Liver (tissue), 3 donors: ENCODE measurements around the gene ARID4B.

Source experiments
- ATF3 ChIP-seq: IDR thresholded peaks from 2 replicates; pipeline ENCODE4 v1.6.1; 2016; ENCODE audit warnings: antibody characterized with exemption
- CTCF ChIP-seq: fragments of 150-350 bp; IDR thresholded peaks from 2 replicates; pipeline ENCODE4 v1.5.1; 2017; ENCODE audit warnings: improper control_type of control experiment, low read depth, low read length; ENCODE audit not compliant: missing input control
- EGR1 ChIP-seq, 2 donors: IDR thresholded peaks; 2 replicates each; pipeline ENCODE4 v1.6.1; 2016 to 2018; ENCODE audit warnings: antibody characterized with exemption in 2 of 2, low read depth in 2 of 2
- FOXA1 ChIP-seq: IDR thresholded peaks from 2 replicates; pipeline ENCODE4 v1.6.1; 2016; ENCODE audit warnings: antibody characterized with exemption
- GABPA ChIP-seq, 2 donors: IDR thresholded peaks in 1 of 2; conservative IDR thresholded peaks in 1 of 2; 2 replicates each; pipeline ENCODE4 v1.6.1; 2016; ENCODE audit warnings: antibody characterized with exemption in 2 of 2, mild to moderate bottlenecking in 1 of 2, moderate library complexity in 1 of 2
- JUND ChIP-seq, 2 donors: IDR thresholded peaks; 2 replicates each; pipeline ENCODE4 v1.6.1; 2016; ENCODE audit warnings: antibody characterized with exemption in 2 of 2
- MAX ChIP-seq: IDR thresholded peaks from 2 replicates; pipeline ENCODE4 v1.6.1; 2016; ENCODE audit warnings: antibody characterized with exemption
- RAD21 ChIP-seq, 2 donors: IDR thresholded peaks; 2 replicates each; pipeline ENCODE4 v1.6.1; 2016; ENCODE audit warnings: antibody characterized with exemption in 2 of 2, mild to moderate bottlenecking in 2 of 2
- RXRA ChIP-seq, 2 donors: IDR thresholded peaks; 2 replicates each; pipeline ENCODE4 v1.6.1; 2017 to 2018; ENCODE audit warnings: antibody characterized with exemption in 2 of 2, mild to moderate bottlenecking in 1 of 2
- SP1 ChIP-seq: IDR thresholded peaks from 2 replicates; pipeline ENCODE4 v1.6.1; 2018; ENCODE audit warnings: antibody characterized with exemption, mild to moderate bottlenecking
- TAF1 ChIP-seq: conservative IDR thresholded peaks from 2 replicates; pipeline ENCODE4 v1.6.1; 2016; ENCODE audit warnings: antibody characterized with exemption, mild to moderate bottlenecking
- YY1 ChIP-seq: IDR thresholded peaks from 2 replicates; pipeline ENCODE4 v1.6.1; 2016; ENCODE audit warnings: antibody characterized with exemption, mild to moderate bottlenecking
- TF ChIP-seq, protein P1 (sequence below): IDR thresholded peaks from 2 replicates; pipeline ENCODE4 v1.6.1; 2016; ENCODE audit warnings: antibody characterized with exemption
- TF ChIP-seq, protein P2 (sequence below): IDR thresholded peaks from 2 replicates; pipeline ENCODE4 v1.6.1; 2016; ENCODE audit warnings: antibody characterized with exemption, mild to moderate bottlenecking
- donor health status: healthy.
- donor health status: healthy.

- TF ChIP-seq GABPA (IDR thresholded peaks at IDR 0.05 in 1 of 2, conservative IDR thresholded peaks at IDR 0.05 in 1 of 2) (no peak), CTCF (no peak), ATF3 (no peak), SP1 (no peak), MAX (no peak), JUND (IDR thresholded peaks at IDR 0.05) (no peak), FOXA1 (no peak), TAF1 (no peak), YY1 (no peak), RAD21 (IDR thresholded peaks at IDR 0.05) (no peak), EGR1 (IDR thresholded peaks at IDR 0.05; ENCODE audit: low read depth in 2 of 2) (no peak), RXRA (IDR thresholded peaks at IDR 0.05) (no peak)
- TF ChIP-seq, protein P1, sequence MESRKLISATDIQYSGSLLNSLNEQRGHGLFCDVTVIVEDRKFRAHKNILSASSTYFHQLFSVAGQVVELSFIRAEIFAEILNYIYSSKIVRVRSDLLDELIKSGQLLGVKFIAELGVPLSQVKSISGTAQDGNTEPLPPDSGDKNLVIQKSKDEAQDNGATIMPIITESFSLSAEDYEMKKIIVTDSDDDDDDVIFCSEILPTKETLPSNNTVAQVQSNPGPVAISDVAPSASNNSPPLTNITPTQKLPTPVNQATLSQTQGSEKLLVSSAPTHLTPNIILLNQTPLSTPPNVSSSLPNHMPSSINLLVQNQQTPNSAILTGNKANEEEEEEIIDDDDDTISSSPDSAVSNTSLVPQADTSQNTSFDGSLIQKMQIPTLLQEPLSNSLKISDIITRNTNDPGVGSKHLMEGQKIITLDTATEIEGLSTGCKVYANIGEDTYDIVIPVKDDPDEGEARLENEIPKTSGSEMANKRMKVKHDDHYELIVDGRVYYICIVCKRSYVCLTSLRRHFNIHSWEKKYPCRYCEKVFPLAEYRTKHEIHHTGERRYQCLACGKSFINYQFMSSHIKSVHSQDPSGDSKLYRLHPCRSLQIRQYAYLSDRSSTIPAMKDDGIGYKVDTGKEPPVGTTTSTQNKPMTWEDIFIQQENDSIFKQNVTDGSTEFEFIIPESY, result no peak
- TF ChIP-seq, protein P2, sequence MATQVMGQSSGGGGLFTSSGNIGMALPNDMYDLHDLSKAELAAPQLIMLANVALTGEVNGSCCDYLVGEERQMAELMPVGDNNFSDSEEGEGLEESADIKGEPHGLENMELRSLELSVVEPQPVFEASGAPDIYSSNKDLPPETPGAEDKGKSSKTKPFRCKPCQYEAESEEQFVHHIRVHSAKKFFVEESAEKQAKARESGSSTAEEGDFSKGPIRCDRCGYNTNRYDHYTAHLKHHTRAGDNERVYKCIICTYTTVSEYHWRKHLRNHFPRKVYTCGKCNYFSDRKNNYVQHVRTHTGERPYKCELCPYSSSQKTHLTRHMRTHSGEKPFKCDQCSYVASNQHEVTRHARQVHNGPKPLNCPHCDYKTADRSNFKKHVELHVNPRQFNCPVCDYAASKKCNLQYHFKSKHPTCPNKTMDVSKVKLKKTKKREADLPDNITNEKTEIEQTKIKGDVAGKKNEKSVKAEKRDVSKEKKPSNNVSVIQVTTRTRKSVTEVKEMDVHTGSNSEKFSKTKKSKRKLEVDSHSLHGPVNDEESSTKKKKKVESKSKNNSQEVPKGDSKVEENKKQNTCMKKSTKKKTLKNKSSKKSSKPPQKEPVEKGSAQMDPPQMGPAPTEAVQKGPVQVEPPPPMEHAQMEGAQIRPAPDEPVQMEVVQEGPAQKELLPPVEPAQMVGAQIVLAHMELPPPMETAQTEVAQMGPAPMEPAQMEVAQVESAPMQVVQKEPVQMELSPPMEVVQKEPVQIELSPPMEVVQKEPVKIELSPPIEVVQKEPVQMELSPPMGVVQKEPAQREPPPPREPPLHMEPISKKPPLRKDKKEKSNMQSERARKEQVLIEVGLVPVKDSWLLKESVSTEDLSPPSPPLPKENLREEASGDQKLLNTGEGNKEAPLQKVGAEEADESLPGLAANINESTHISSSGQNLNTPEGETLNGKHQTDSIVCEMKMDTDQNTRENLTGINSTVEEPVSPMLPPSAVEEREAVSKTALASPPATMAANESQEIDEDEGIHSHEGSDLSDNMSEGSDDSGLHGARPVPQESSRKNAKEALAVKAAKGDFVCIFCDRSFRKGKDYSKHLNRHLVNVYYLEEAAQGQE, result no peak
Observed at GRCh38 chr1:235341334-235341733, 13.4 kb upstream of the ARID4B start.
